Smooth muscle cell (in vitro differentiated cells): ENCODE results near the gene SF3B1. TPM values are rescaled to one million over a fixed set of nuclear protein-coding genes. Genes with fewer than 3 reads are reported as not detected.

Experiments used
- DNase-seq: peaks from one replicate; lab custom pipeline; 2025; ENCODE audit not compliant: unreplicated experiment; lab: John Stamatoyannopoulos, UW
- H2AFZ ChIP-seq: fragments of 200-600 bp; sonication (generic); 2 replicates; pipeline ENCODE4 v1.6.0; 2016; ENCODE audit warnings: antibody characterized with exemption, low read depth, mild to moderate bottlenecking
- H3F3A ChIP-seq: fragments of 200-600 bp; sonication (generic); 2 replicates; pipeline ENCODE4 v1.6.0; 2017; ENCODE audit warnings: antibody characterized with exemption, low read depth
- H3K27ac ChIP-seq: fragments of 200-600 bp; sonication (generic); 2 replicates; pipeline ENCODE4 v1.5.1; 2016; ENCODE audit warnings: low read depth, mild to moderate bottlenecking
- H3K27me3 ChIP-seq: fragments of 200-600 bp; sonication (generic); 2 replicates; pipeline ENCODE4 v1.6.1; 2016; ENCODE audit warnings: low read depth, mild to moderate bottlenecking
- H3K36me3 ChIP-seq: fragments of 200-600 bp; sonication (generic); 2 replicates; pipeline ENCODE4 v1.5.1; 2016; ENCODE audit warnings: low read depth
- H3K4me1 ChIP-seq: fragments of 200-600 bp; sonication (generic); 2 replicates; pipeline ENCODE4 v1.5.1; 2016; ENCODE audit warnings: low read depth
- H3K4me2 ChIP-seq: fragments of 200-600 bp; sonication (generic); 2 replicates; pipeline ENCODE4 v1.6.0; 2016; ENCODE audit warnings: mild to moderate bottlenecking
- H3K4me3 ChIP-seq: fragments of 200-600 bp; sonication (generic); 2 replicates; pipeline ENCODE4 v1.5.1; 2016; ENCODE audit warnings: mild to moderate bottlenecking
- H3K79me2 ChIP-seq: fragments of 200-600 bp; sonication (generic); 2 replicates; pipeline ENCODE4 v1.6.0; 2016; ENCODE audit warnings: low read depth, mild to moderate bottlenecking
- H3K9ac ChIP-seq: fragments of 200-600 bp; sonication (generic); 2 replicates; pipeline ENCODE4 v1.6.0; 2016; ENCODE audit warnings: low read depth
- H3K9me3 ChIP-seq: fragments of 200-600 bp; sonication (generic); replicated peaks from 2 replicates; pipeline ENCODE4 v1.5.1; 2016; ENCODE audit warnings: low read depth
- H4K20me1 ChIP-seq: fragments of 200-600 bp; sonication (generic); 2 replicates; pipeline ENCODE4 v1.6.0; 2016; ENCODE audit warnings: low read depth
- WGBS: methylation state at CpG from one replicate; pipeline ENCODE4 v1.1.7; 2016; ENCODE audit warnings: low lambda C conversion rate; 5-methylcytosine and 5-hydroxymethylcytosine counted together
- polyA plus RNA-seq: library from polyadenylated mRNA; unstranded; fragments of >200 nt; fragmentation: Nextera tagmentation; extraction: Ambion mirVana; gene quantifications from 2 replicates; pipeline ENCODE4 v1.2.1, GENCODE V29; 2016
- total RNA-seq: library from RNA; depleted of rRNA; stranded (reverse); fragments of >200 nt; gene quantifications from 2 replicates; pipeline ENCODE4 v1.2.3, GENCODE V29; 2014
- TF ChIP-seq, protein P1 (sequence below): fragments of 200-600 bp; sonication (generic); IDR thresholded peaks from 2 replicates; pipeline ENCODE4 v1.5.1; 2017; ENCODE audit warnings: borderline replicate concordance, mild to moderate bottlenecking, antibody characterized with exemption; ENCODE audit not compliant: insufficient read depth, poor library complexity, severe bottlenecking

SF3B1 gene
- total and polyA plus RNA-seq, 2 experiments from 2014 or later, result 193 to 729 TPM

DNA sequence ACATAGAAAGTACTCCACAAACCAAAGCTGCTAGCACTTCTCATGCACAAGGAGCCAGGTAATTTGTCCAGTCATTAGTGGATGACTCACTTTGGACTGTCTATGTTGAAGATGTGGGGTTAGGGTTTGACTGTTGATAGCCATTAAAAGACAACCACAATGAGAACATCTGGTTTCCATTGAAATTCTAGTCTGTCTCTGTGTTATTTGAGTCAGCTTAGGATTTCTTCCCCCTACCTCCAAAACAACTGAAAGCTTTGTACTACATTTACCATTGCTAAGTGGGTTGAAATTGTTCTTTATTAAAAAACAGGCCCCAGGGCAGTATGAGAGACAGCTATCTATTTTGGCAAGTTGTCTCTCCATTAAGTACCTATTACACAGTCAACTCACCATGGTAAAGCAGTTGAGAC lies 74.1 kb downstream of the SF3B1 start:
- no peak overlapping the region for H3K4me3 ChIP-seq
- no peaks in the 10 kb centered on the region for H4K20me1 ChIP-seq
- H3K79me2 ChIP-seq, result no peaks in the 10 kb centered on the region
- no peaks in the 10 kb centered on the region for H3K27me3 ChIP-seq
- no peaks in the 10 kb centered on the region for H3K36me3 ChIP-seq
- no peak for DNase-seq
- no peaks in the 10 kb centered on the region for H3F3A ChIP-seq
- H3K4me2 ChIP-seq, result no peak overlapping the region
- H3K9ac ChIP-seq, result no peak overlapping the region
- no peaks in the 10 kb centered on the region for H3K9me3 ChIP-seq
- H3K27ac ChIP-seq, result peak overlapping the region; percentile 71
- H3K4me1 ChIP-seq, result no peaks in the 10 kb centered on the region
- TF ChIP-seq, protein P1, sequence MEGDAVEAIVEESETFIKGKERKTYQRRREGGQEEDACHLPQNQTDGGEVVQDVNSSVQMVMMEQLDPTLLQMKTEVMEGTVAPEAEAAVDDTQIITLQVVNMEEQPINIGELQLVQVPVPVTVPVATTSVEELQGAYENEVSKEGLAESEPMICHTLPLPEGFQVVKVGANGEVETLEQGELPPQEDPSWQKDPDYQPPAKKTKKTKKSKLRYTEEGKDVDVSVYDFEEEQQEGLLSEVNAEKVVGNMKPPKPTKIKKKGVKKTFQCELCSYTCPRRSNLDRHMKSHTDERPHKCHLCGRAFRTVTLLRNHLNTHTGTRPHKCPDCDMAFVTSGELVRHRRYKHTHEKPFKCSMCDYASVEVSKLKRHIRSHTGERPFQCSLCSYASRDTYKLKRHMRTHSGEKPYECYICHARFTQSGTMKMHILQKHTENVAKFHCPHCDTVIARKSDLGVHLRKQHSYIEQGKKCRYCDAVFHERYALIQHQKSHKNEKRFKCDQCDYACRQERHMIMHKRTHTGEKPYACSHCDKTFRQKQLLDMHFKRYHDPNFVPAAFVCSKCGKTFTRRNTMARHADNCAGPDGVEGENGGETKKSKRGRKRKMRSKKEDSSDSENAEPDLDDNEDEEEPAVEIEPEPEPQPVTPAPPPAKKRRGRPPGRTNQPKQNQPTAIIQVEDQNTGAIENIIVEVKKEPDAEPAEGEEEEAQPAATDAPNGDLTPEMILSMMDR, result no peak
- H2AFZ ChIP-seq, result peak overlapping the region; percentile 32

DNA sequence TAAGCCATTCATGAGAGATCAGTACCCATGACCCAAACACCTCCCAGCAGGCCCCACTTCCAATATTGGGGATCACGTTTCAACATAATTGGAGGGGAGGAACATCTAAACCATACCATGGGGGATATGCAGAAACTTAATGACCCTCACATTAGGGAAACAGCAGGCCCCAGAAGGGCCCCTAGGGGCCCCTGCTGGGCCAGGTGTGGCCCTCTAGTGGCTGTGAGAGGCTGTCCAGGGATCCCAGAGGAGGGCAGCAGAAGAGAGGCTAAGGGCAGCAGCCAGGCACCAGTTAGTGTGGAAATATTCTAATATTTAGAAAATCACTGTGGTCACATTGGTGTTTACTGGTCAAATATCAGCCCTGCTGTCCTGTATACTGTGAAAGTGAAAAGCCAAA lies 75.0 kb downstream of the SF3B1 start:
- Histone ChIP-seq H4K20me1 (no peaks in the 10 kb centered on the region), H2AFZ (no peak overlapping the region), H3K4me1 (no peaks in the 10 kb centered on the region), H3K27ac (peak overlapping the region; percentile 71), H3K4me2 (no peak overlapping the region), H3K9me3 (no peaks in the 10 kb centered on the region), H3K79me2 (no peaks in the 10 kb centered on the region), H3K36me3 (no peaks in the 10 kb centered on the region), H3K4me3 (no peak overlapping the region), H3K27me3 (no peaks in the 10 kb centered on the region), H3F3A (no peaks in the 10 kb centered on the region), H3K9ac (no peak overlapping the region)
- TF ChIP-seq, protein P1, result no peak
- DNase-seq, result no peak
- WGBS, result 83% methylated on average over 1 of the region's 1 CpG

DNA sequence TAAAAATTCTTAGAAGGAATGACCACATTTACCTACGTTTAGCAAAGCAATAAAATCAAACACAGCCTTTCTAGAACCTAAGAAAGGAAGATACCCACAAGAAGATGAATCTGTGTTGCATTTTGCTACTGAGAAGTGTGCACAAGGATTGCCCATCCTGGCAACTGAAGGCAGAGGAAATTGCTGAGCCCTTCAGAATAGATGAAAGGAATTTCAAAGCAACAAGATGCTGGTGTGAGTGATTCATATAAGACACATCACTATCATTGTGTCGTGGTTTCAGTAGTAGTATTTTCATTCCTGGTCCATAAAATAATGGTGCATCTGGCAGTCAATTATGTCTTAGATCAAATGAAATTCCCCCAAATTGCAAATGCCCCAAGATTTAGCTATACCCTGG lies 75.9 kb downstream of the SF3B1 start:
- no peaks in the 10 kb centered on the region for H3K4me1 ChIP-seq
- no peak for DNase-seq
- no peak overlapping the region for H3K4me2 ChIP-seq
- H3K79me2 ChIP-seq, result no peaks in the 10 kb centered on the region
- H2AFZ ChIP-seq, result no peak overlapping the region
- H4K20me1 ChIP-seq, result no peaks in the 10 kb centered on the region
- no peaks in the 10 kb centered on the region for H3K27me3 ChIP-seq
- TF ChIP-seq, protein P1, result no peak
- no peak overlapping the region for H3K9ac ChIP-seq
- H3K9me3 ChIP-seq, result no peaks in the 10 kb centered on the region
- no peak overlapping the region for H3K4me3 ChIP-seq
- no peaks in the 10 kb centered on the region for H3F3A ChIP-seq
- WGBS, result 35% methylated on average over 2 of the region's 2 CpGs
- no peaks in the 10 kb centered on the region for H3K36me3 ChIP-seq
- no peak overlapping the region for H3K27ac ChIP-seq

DNA sequence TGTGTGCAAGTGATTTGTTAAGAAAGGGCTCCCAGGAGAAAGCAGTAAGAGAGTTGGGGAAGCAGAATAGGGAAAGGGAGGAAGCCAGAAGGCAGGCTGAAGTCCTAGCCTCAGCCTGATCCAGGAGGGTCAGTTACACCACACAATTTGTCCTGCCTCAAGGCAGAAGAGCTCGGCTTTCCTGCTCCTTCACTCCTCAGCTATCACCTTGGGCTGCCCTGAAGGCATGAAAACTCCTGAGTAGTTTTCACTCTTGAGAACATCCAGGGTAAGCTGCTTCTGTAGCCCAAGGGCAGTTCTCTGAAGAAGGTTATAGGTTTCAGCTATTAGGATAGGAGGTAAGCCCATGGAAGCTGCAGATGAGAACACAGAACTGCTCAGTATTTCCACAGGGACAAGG lies 76.8 kb downstream of the SF3B1 start:
- no peaks in the 10 kb centered on the region for H3F3A ChIP-seq
- no peak for DNase-seq
- H3K79me2 ChIP-seq, result no peaks in the 10 kb centered on the region
- no peak overlapping the region for H2AFZ ChIP-seq
- no peaks in the 10 kb centered on the region for H3K27me3 ChIP-seq
- 62% methylated on average over 1 of the region's 1 CpG for WGBS
- no peak overlapping the region for H3K4me3 ChIP-seq
- H3K4me1 ChIP-seq, result no peaks in the 10 kb centered on the region
- H3K4me2 ChIP-seq, result no peak overlapping the region
- H3K27ac ChIP-seq, result no peak overlapping the region
- no peaks in the 10 kb centered on the region for H3K9me3 ChIP-seq
- H3K36me3 ChIP-seq, result no peaks in the 10 kb centered on the region
- no peak overlapping the region for H3K9ac ChIP-seq
- TF ChIP-seq, protein P1, result no peak
- H4K20me1 ChIP-seq, result no peaks in the 10 kb centered on the region
